WTC11 (cell line): ENCODE results near the gene ABHD11. TPM values are rescaled to one million over a fixed set of nuclear protein-coding genes. Genes with fewer than 3 reads are reported as not detected.

ENCODE experiments used
- ATAC-seq: fragments of 200-7000 bp; cut with Tn5 transposase; 2 replicates; pipeline ENCODE4 v1.10.0; 2021; ENCODE audit warnings: mild to moderate bottlenecking, moderate library complexity
- CTCF ChIA-PET: fragments of 300-600 bp; sonication (Branson Sonifier 250); formaldehyde crosslinking; loops from one replicate; lab custom pipeline; 2021; ENCODE audit warnings: antibody characterized with exemption; lab: Charles Lee
- POLR2A ChIA-PET: fragments of 350-600 bp; sonication (Branson Sonifier 250); formaldehyde crosslinking; loops from one replicate; lab custom pipeline; 2021; ENCODE audit warnings: antibody characterized with exemption; lab: Charles Lee
- DNase-seq: peaks from one replicate; pipeline ENCODE4 v3.0.0; 2021; ENCODE audit warnings: low spot score
- H3K27ac Mint-ChIP-seq: 2 replicates; pipeline ENCODE4 v1.8.0; 2021; ENCODE audit warnings: mixed read lengths
- H3K27me3 Mint-ChIP-seq: 2 replicates; pipeline ENCODE4 v1.8.0; 2021; ENCODE audit warnings: low read depth, mild to moderate bottlenecking, moderate library complexity, mixed read lengths
- H3K36me3 Mint-ChIP-seq: 2 replicates; pipeline ENCODE4 v1.8.0; 2021; ENCODE audit warnings: mixed read lengths
- H3K4me1 Mint-ChIP-seq: 2 replicates; pipeline ENCODE4 v1.8.0; 2022; ENCODE audit warnings: mixed read lengths
- H3K4me3 Mint-ChIP-seq: 2 replicates; pipeline ENCODE4 v1.8.0; 2021; ENCODE audit warnings: mild to moderate bottlenecking, moderate library complexity, mixed read lengths
- H3K9me3 Mint-ChIP-seq: 2 replicates; pipeline ENCODE4 v1.8.0; 2021; ENCODE audit warnings: mixed read lengths
- ATF1 ChIP-seq: sonication (generic); formaldehyde crosslinking; IDR thresholded peaks from 2 replicates; pipeline ENCODE4 v1.8.1; 2023; ENCODE audit warnings: mild to moderate bottlenecking, moderate library complexity, missing genetic modification reagents
- CBFB ChIP-seq: sonication (generic); formaldehyde crosslinking; IDR thresholded peaks from 2 replicates; pipeline ENCODE4 v1.8.1; 2022; ENCODE audit warnings: mild to moderate bottlenecking, low read depth, missing genetic modification reagents
- ETV6 ChIP-seq: sonication (generic); formaldehyde crosslinking; IDR thresholded peaks from 2 replicates; pipeline ENCODE4 v1.8.1; 2022; ENCODE audit warnings: mild to moderate bottlenecking, missing genetic modification reagents
- HMGA2 ChIP-seq: fragments of 250-450 bp; sonication (Bioruptor Pico); IDR thresholded peaks from 2 replicates; pipeline ENCODE4 v1.4.0; 2021; ENCODE audit warnings: mild to moderate bottlenecking, moderate library complexity
- JAZF1 ChIP-seq: fragments of 250-450 bp; sonication (Bioruptor Pico); IDR thresholded peaks from 2 replicates; pipeline ENCODE4 v1.9.0; 2021; ENCODE audit warnings: moderate library complexity, mild to moderate bottlenecking, inconsistent platforms
- KAT7 ChIP-seq: sonication (generic); formaldehyde crosslinking; IDR thresholded peaks from 2 replicates; pipeline ENCODE4 v1.8.1; 2023; ENCODE audit warnings: missing genetic modification reagents, mild to moderate bottlenecking, borderline replicate concordance
- NFATC4 ChIP-seq: fragments of 250-450 bp; sonication (Bioruptor Pico); IDR thresholded peaks from 2 replicates; pipeline ENCODE4 v1.9.0; 2021; ENCODE audit warnings: mild to moderate bottlenecking
- NR2C2 ChIP-seq: sonication (generic); formaldehyde crosslinking; IDR thresholded peaks from 2 replicates; pipeline ENCODE4 v1.8.0; 2022; ENCODE audit warnings: mild to moderate bottlenecking, missing genetic modification reagents
- OVOL2 ChIP-seq: fragments of 250-450 bp; sonication (Bioruptor Pico); IDR thresholded peaks from 2 replicates; pipeline ENCODE4 v1.9.0; 2021; ENCODE audit warnings: mild to moderate bottlenecking, borderline replicate concordance
- RORB ChIP-seq: fragments of 250-450 bp; sonication (Bioruptor Pico); IDR thresholded peaks from 2 replicates; pipeline ENCODE4 v1.9.0; 2021; ENCODE audit warnings: mild to moderate bottlenecking
- SP1 ChIP-seq: sonication (generic); formaldehyde crosslinking; conservative IDR thresholded peaks from 2 replicates; pipeline ENCODE4 v1.8.1; 2022; ENCODE audit warnings: missing genetic modification reagents
- TEAD4 ChIP-seq: sonication (generic); formaldehyde crosslinking; IDR thresholded peaks from 2 replicates; pipeline ENCODE4 v1.8.0; 2022; ENCODE audit warnings: mild to moderate bottlenecking, missing genetic modification reagents
- TP53 ChIP-seq: sonication (generic); formaldehyde crosslinking; IDR thresholded peaks from 2 replicates; pipeline ENCODE4 v1.8.1; 2023; ENCODE audit warnings: mild to moderate bottlenecking, missing genetic modification reagents
- ZBTB21 ChIP-seq: sonication (generic); formaldehyde crosslinking; IDR thresholded peaks from 2 replicates; pipeline ENCODE4 v1.8.1; 2023; ENCODE audit warnings: mild to moderate bottlenecking, missing genetic modification reagents, borderline replicate concordance
- ZNF219 ChIP-seq: sonication (generic); formaldehyde crosslinking; IDR thresholded peaks from 2 replicates; pipeline ENCODE4 v1.8.0; 2023; ENCODE audit warnings: missing genetic modification reagents, mild to moderate bottlenecking, borderline replicate concordance
- ZNF263 ChIP-seq: sonication (generic); formaldehyde crosslinking; IDR thresholded peaks from 2 replicates; pipeline ENCODE4 v1.8.1; 2022; ENCODE audit warnings: low read depth, mild to moderate bottlenecking, moderate library complexity, missing genetic modification reagents
- total RNA-seq: library from RNA; stranded (reverse); gene quantifications from 3 replicates; pipeline ENCODE4 v1.2.3, GENCODE V29; 2021
- TF ChIP-seq, protein P1 (sequence below): sonication (generic); formaldehyde crosslinking; IDR thresholded peaks from 2 replicates; pipeline ENCODE4 v1.8.1; 2023; ENCODE audit warnings: mild to moderate bottlenecking, missing genetic modification reagents
- TF ChIP-seq, protein P2 (sequence below): fragments of 250-450 bp; sonication (Bioruptor Pico); conservative IDR thresholded peaks from 2 replicates; pipeline ENCODE4 v1.9.0; 2021; ENCODE audit warnings: mild to moderate bottlenecking
- TF ChIP-seq, protein P3 (sequence below): fragments of 250-450 bp; sonication (Bioruptor Pico); IDR thresholded peaks from 2 replicates; pipeline ENCODE4 v1.9.0; 2021; ENCODE audit warnings: moderate library complexity, mild to moderate bottlenecking, inconsistent platforms, borderline replicate concordance
- TF ChIP-seq, protein P4 (sequence below): sonication (generic); formaldehyde crosslinking; IDR thresholded peaks from 2 replicates; pipeline ENCODE4 v1.8.0; 2022; ENCODE audit warnings: mild to moderate bottlenecking, missing genetic modification reagents
- TF ChIP-seq, protein P5 (sequence below): sonication (generic); formaldehyde crosslinking; IDR thresholded peaks from 2 replicates; pipeline ENCODE4 v1.8.1; 2023; ENCODE audit warnings: mild to moderate bottlenecking, missing genetic modification reagents, moderate library complexity
- TF ChIP-seq, protein P6 (sequence below): sonication (generic); formaldehyde crosslinking; IDR thresholded peaks from 2 replicates; pipeline ENCODE4 v1.8.0; 2023; ENCODE audit warnings: mild to moderate bottlenecking, missing genetic modification reagents

ABHD11 gene
- total RNA-seq, 1 experiment from 2014 or later = 23.8 TPM

DNA sequence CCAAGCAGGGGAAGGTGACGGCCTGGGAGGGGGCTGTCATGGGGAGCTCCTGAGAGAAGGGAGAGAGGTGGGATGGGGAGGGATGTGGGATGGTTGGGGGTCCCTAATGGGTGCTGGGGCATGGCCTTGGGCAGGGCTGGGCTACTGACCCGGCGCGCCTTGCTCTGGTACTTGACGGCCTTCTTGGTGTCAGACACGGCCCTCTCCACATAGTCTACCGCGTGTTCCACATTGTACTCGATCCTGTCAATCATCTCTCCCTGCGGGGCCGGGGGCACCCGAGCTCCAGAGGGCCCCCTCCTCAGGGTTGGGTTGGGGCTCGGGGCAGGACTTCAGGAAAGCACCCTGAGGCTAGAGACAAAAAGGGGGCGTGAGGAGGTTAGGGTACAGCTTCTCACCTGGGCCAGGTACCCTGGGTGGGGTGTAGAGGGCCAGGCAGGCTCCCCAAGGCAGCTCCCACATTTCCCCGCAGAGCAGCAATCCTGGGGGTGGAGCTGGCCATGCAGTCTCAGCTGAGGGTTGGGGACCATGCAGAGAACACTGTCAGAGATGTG lies 37.9 kb downstream of the ABHD11 start:
- DNase-seq (no peak), ATAC-seq (no peak)
- Mint-ChIP-seq H3K4me3 (no peak overlapping the region), H3K27me3 (no peaks in the 10 kb centered on the region), H3K36me3 (peaks cover 32% of the 10 kb centered on the region), H3K27ac (no peak overlapping the region), H3K4me1 (peaks cover 15% of the 10 kb centered on the region), H3K9me3 (no peaks in the 10 kb centered on the region)
- POLR2A ChIA-PET = interaction anchor here (0.7 to 0.9 kb wide), 3 partner anchors 38 to 94 kb away, joined by 3 to 6 read pairs (median 4); partner anchors contain the start of gene ABHD11
- CTCF ChIA-PET = interaction anchor here (0.7 to 8.0 kb wide), 14 partner anchors 9 to 94 kb away, joined by 3 to 61 read pairs (median 4); partner anchors contain the start of genes MLXIPL and STX1A
- TF ChIP-seq HMGA2 (CRISPR knock-in tag) (no peak), RORB (no peak), NR2C2 (CRISPR knock-in tag) (no peak), ETV6 (CRISPR knock-in tag) (no peak), OVOL2 (no peak), TP53 (no peak), ZNF263 (CRISPR knock-in tag) (no peak), ZBTB21 (CRISPR knock-in tag) (no peak), ZNF219 (CRISPR knock-in tag) (no peak), TEAD4 (CRISPR knock-in tag) (no peak), JAZF1 (no peak), KAT7 (CRISPR knock-in tag) (no peak), SP1 (CRISPR knock-in tag) (no peak)
- TF ChIP-seq, protein P1, sequence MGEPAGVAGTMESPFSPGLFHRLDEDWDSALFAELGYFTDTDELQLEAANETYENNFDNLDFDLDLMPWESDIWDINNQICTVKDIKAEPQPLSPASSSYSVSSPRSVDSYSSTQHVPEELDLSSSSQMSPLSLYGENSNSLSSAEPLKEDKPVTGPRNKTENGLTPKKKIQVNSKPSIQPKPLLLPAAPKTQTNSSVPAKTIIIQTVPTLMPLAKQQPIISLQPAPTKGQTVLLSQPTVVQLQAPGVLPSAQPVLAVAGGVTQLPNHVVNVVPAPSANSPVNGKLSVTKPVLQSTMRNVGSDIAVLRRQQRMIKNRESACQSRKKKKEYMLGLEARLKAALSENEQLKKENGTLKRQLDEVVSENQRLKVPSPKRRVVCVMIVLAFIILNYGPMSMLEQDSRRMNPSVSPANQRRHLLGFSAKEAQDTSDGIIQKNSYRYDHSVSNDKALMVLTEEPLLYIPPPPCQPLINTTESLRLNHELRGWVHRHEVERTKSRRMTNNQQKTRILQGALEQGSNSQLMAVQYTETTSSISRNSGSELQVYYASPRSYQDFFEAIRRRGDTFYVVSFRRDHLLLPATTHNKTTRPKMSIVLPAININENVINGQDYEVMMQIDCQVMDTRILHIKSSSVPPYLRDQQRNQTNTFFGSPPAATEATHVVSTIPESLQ (CRISPR knock-in tag) = no peak
- TF ChIP-seq, protein P2, sequence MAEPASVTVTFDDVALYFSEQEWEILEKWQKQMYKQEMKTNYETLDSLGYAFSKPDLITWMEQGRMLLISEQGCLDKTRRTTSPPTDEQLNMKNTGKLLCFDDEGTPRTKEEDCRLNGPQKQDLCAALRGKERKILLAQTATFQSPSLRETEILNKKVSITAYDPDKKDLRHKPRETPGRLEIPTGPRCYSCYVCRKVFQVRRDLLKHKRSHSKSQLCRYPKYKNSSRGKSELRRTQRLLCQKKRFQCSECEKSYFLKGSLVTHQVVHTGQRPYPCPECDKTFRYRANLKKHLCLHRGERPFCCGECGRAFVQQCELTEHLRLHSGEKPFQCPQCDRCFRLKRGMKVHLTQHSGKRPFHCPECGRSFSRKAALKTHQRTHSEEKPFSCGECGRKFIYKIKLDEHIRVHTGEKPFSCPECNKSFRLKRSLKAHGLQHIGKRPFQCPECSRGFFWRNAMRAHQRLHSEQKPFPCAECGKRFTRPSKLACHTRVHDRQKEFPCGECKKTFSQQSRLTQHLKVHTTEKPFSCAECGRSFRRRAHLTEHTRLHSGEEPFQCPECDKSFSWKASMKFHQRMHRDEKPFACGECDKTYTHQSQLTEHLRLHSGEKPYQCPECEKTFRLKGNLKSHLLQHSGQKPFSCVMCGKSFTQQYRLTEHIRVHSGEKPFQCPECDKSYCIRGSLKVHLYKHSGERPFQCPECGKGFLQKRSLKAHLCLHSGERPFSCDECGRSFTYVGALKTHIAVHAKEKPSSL = no peak
- TF ChIP-seq, protein P3, sequence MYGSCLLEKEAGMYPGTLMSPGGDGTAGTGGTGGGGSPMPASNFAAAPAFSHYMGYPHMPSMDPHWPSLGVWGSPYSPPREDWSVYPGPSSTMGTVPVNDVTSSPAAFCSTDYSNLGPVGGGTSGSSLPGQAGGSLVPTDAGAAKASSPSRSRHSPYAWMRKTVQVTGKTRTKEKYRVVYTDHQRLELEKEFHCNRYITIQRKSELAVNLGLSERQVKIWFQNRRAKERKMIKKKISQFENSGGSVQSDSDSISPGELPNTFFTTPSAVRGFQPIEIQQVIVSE (CRISPR knock-in tag) = no peak
- TF ChIP-seq, protein P4, sequence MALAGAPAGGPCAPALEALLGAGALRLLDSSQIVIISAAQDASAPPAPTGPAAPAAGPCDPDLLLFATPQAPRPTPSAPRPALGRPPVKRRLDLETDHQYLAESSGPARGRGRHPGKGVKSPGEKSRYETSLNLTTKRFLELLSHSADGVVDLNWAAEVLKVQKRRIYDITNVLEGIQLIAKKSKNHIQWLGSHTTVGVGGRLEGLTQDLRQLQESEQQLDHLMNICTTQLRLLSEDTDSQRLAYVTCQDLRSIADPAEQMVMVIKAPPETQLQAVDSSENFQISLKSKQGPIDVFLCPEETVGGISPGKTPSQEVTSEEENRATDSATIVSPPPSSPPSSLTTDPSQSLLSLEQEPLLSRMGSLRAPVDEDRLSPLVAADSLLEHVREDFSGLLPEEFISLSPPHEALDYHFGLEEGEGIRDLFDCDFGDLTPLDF (CRISPR knock-in tag) = no peak
- TF ChIP-seq, protein P5, sequence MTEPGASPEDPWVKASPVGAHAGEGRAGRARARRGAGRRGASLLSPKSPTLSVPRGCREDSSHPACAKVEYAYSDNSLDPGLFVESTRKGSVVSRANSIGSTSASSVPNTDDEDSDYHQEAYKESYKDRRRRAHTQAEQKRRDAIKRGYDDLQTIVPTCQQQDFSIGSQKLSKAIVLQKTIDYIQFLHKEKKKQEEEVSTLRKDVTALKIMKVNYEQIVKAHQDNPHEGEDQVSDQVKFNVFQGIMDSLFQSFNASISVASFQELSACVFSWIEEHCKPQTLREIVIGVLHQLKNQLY (CRISPR knock-in tag) = no peak

DNA sequence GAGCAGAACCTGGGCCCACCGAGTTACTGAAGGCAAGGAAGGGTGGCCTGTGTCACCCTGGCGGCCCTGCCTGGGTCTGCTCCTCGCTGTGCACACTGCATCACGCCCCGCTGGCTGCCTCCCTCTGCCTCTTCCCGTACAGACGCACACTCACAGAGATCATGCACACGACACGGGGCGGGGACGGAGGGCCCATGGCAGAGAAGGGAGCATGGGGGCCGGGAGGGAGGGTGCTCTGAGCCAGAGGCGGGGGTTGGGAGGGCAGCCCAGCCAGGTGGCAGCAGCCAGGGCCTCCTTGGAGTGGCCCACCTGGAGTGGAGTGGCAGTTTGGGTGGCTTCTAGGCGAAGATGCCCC lies 38.6 kb downstream of the ABHD11 start:
- DNase-seq (no peak), ATAC-seq (no peak)
- Mint-ChIP-seq H3K4me3 (no peak overlapping the region), H3K4me1 (peaks cover 12% of the 10 kb centered on the region), H3K27me3 (no peaks in the 10 kb centered on the region), H3K27ac (no peak overlapping the region), H3K36me3 (peaks cover 36% of the 10 kb centered on the region), H3K9me3 (no peaks in the 10 kb centered on the region)
- POLR2A ChIA-PET = no interaction called here
- CTCF ChIA-PET = interaction anchor here (0.9 to 8.0 kb wide), 5 partner anchors 15 to 93 kb away, joined by 3 to 61 read pairs (median 5); no protein-coding TSS in a partner anchor
- TF ChIP-seq CBFB (no peak), NFATC4 (CRISPR knock-in tag) (no peak), ATF1 (CRISPR knock-in tag) (no peak)
- TF ChIP-seq, protein P6, sequence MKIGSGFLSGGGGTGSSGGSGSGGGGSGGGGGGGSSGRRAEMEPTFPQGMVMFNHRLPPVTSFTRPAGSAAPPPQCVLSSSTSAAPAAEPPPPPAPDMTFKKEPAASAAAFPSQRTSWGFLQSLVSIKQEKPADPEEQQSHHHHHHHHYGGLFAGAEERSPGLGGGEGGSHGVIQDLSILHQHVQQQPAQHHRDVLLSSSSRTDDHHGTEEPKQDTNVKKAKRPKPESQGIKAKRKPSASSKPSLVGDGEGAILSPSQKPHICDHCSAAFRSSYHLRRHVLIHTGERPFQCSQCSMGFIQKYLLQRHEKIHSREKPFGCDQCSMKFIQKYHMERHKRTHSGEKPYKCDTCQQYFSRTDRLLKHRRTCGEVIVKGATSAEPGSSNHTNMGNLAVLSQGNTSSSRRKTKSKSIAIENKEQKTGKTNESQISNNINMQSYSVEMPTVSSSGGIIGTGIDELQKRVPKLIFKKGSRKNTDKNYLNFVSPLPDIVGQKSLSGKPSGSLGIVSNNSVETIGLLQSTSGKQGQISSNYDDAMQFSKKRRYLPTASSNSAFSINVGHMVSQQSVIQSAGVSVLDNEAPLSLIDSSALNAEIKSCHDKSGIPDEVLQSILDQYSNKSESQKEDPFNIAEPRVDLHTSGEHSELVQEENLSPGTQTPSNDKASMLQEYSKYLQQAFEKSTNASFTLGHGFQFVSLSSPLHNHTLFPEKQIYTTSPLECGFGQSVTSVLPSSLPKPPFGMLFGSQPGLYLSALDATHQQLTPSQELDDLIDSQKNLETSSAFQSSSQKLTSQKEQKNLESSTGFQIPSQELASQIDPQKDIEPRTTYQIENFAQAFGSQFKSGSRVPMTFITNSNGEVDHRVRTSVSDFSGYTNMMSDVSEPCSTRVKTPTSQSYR (CRISPR knock-in tag) = no peak
